GM23338 (cell line): ENCODE data around the gene NNT. TPM values are rescaled to one million over a fixed set of nuclear protein-coding genes. Genes with fewer than 3 reads are reported as not detected.

Source experiments
- ATAC-seq: fragments of 200-7000 bp; cut with Tn5 transposase; 3 replicates; pipeline ENCODE4 v1.9.1; 2020
- DNase-seq: peaks from one replicate; pipeline ENCODE4 v3.0.0-alpha.2; 2015; ENCODE audit warnings: low spot score
- H2AFZ ChIP-seq: fragments of 200-600 bp; sonication (generic); 2 replicates; pipeline ENCODE4 v1.8.0; 2016; ENCODE audit warnings: antibody characterized with exemption, mild to moderate bottlenecking, moderate library complexity
- H3F3A ChIP-seq: fragments of 200-600 bp; sonication (generic); replicated peaks from 2 replicates; pipeline ENCODE4 v1.8.0; 2017; ENCODE audit warnings: antibody characterized with exemption, mixed run types, low read depth
- H3K27ac ChIP-seq: fragments of 200-600 bp; sonication (generic); 2 replicates; pipeline ENCODE4 v1.6.1; 2016; ENCODE audit warnings: low read depth
- H3K27me3 ChIP-seq: fragments of 200-600 bp; sonication (generic); 2 replicates; pipeline ENCODE4 v1.8.0; 2016; ENCODE audit warnings: mild to moderate bottlenecking, mixed run types, moderate library complexity; ENCODE audit not compliant: insufficient read depth
- H3K36me3 ChIP-seq: fragments of 200-600 bp; sonication (generic); 2 replicates; pipeline ENCODE4 v1.8.0; 2016; ENCODE audit warnings: mild to moderate bottlenecking; ENCODE audit not compliant: insufficient read depth
- H3K4me1 ChIP-seq: fragments of 200-600 bp; sonication (generic); 2 replicates; pipeline ENCODE4 v1.8.0; 2016; ENCODE audit warnings: mild to moderate bottlenecking, moderate library complexity; ENCODE audit not compliant: insufficient read depth
- H3K4me2 ChIP-seq: fragments of 200-600 bp; sonication (generic); 2 replicates; pipeline ENCODE4 v1.7.1; 2017; ENCODE audit warnings: mixed run types
- H3K4me3 ChIP-seq: fragments of 200-600 bp; sonication (generic); 2 replicates; pipeline ENCODE4 v1.6.1; 2016; ENCODE audit warnings: mixed run types
- H3K79me2 ChIP-seq: fragments of 200-600 bp; sonication (generic); replicated peaks from 2 replicates; pipeline ENCODE4 v1.8.0; 2017; ENCODE audit warnings: mild to moderate bottlenecking; ENCODE audit not compliant: insufficient read depth
- H3K9me2 ChIP-seq: fragments of 200-600 bp; sonication (generic); 2 replicates; pipeline ENCODE4 v1.8.0; 2017; ENCODE audit not compliant: insufficient read depth
- H4K20me1 ChIP-seq: fragments of 200-600 bp; sonication (generic); replicated peaks from 2 replicates; pipeline ENCODE4 v1.8.0; 2017; ENCODE audit warnings: mild to moderate bottlenecking; ENCODE audit not compliant: insufficient read depth
- H3K27ac Mint-ChIP-seq: 2 replicates; pipeline ENCODE4 v1.8.0; 2020; ENCODE audit warnings: inconsistent platforms, mild to moderate bottlenecking, moderate library complexity, mixed read lengths
- H3K27me3 Mint-ChIP-seq: 3 replicates; pipeline ENCODE4 v1.8.0; 2022; ENCODE audit warnings: low read depth, mild to moderate bottlenecking, moderate library complexity, mixed read lengths, inconsistent platforms; ENCODE audit not compliant: insufficient read depth, poor library complexity
- H3K36me3 Mint-ChIP-seq: 3 replicates; pipeline ENCODE4 v1.8.0; 2021; ENCODE audit warnings: low read depth, mild to moderate bottlenecking, inconsistent platforms, moderate library complexity, mixed read lengths
- H3K4me1 Mint-ChIP-seq: 3 replicates; pipeline ENCODE4 v1.8.0; 2020; ENCODE audit warnings: mild to moderate bottlenecking, inconsistent platforms, mixed read lengths
- H3K4me3 Mint-ChIP-seq: 3 replicates; pipeline ENCODE4 v1.8.0; 2021; ENCODE audit warnings: moderate library complexity, mild to moderate bottlenecking, inconsistent platforms, mixed read lengths
- H3K9me3 Mint-ChIP-seq: 3 replicates; pipeline ENCODE4 v1.8.0; 2020; ENCODE audit warnings: moderate library complexity, mild to moderate bottlenecking, inconsistent platforms, mixed read lengths
- CREB1 ChIP-seq: fragments of 250-450 bp; sonication (Bioruptor Pico); IDR thresholded peaks from 2 replicates; pipeline ENCODE4 v1.5.0; 2020; ENCODE audit warnings: low read depth, mild to moderate bottlenecking, moderate library complexity
- CTCF ChIP-seq, 2 experiments: fragments of 200-600 bp in 1 of 2; sonication (generic) in 1 of 2; conservative IDR thresholded peaks; 2 replicates each; pipeline versions ENCODE4 v1.5.1 to v1.6.1; 2016 to 2017; ENCODE audit warnings: antibody characterized with exemption in 2 of 2, low read depth in 2 of 2, mild to moderate bottlenecking in 2 of 2, moderate library complexity in 1 of 2
- ETS1 ChIP-seq: IDR thresholded peaks from 2 replicates; pipeline ENCODE4 v1.6.1; 2016; ENCODE audit warnings: antibody characterized with exemption
- EZH2 ChIP-seq: fragments of 200-600 bp; sonication (generic); IDR thresholded peaks from one replicate; pipeline ENCODE4 v1.8.0; 2017; ENCODE audit warnings: antibody characterized with exemption, mild to moderate bottlenecking, low read depth; ENCODE audit not compliant: unreplicated experiment
- JUNB ChIP-seq: IDR thresholded peaks from one replicate; pipeline ENCODE4 v1.6.1; 2016; ENCODE audit warnings: antibody characterized with exemption; ENCODE audit not compliant: unreplicated experiment
- POLR2AphosphoS5 ChIP-seq: IDR thresholded peaks from 2 replicates; pipeline ENCODE4 v1.6.1; 2016; ENCODE audit warnings: antibody characterized with exemption, low read depth
- REST ChIP-seq: IDR thresholded peaks from one replicate; pipeline ENCODE4 v1.6.1; 2018; ENCODE audit warnings: antibody characterized with exemption; ENCODE audit not compliant: unreplicated experiment
- polyA plus RNA-seq: library from polyadenylated mRNA; unstranded; fragments of >200 nt; fragmentation: Nextera tagmentation; extraction: Ambion mirVana; gene quantifications from 2 replicates; pipeline ENCODE4 v1.2.1, GENCODE V29; 2016
- total RNA-seq: library from RNA; depleted of rRNA; stranded (reverse); fragments of >200 nt; shearing (Covaris generic); gene quantifications from 2 replicates; pipeline ENCODE4 v1.2.3, GENCODE V29; 2014

The NNT gene
- total and polyA plus RNA-seq, 2 experiments from 2014 or later = 10.8 to 15.9 TPM

GRCh38 chr5:43582082-43583005 is 20.6 kb upstream of the NNT start:
- TF ChIP-seq CREB1 = no peak
- no peak for TF ChIP-seq REST
- TF ChIP-seq JUNB = no peak
- no peak for TF ChIP-seq ETS1
- no peak for TF ChIP-seq POLR2AphosphoS5
- no peak for TF ChIP-seq EZH2
- no peak for TF ChIP-seq CTCF (conservative IDR thresholded peaks at IDR 0.05; ENCODE audit: low read depth in 2 of 2)
- DNase-seq (no peak), ATAC-seq (no peak)
- Histone ChIP-seq H3K36me3 (no peaks in the 10 kb centered on the region; the same call in 1 of the 2 replicates), H3K27ac (no peak overlapping the region), H4K20me1 (no peaks in the 10 kb centered on the region), H3K4me1 (0 out of 2 replicates have a peak, but pooled peaks cover 5% of the 10 kb centered on the region), H3K9me2 (peaks cover 15% of the 10 kb centered on the region), H3F3A (no peaks in the 10 kb centered on the region), H3K4me3 (no peak overlapping the region), H2AFZ (no peak overlapping the region), H3K4me2 (no peak overlapping the region), H3K79me2 (no peaks in the 10 kb centered on the region), H3K27me3 (no peaks in the 10 kb centered on the region)
- H3K4me1 Mint-ChIP-seq = peaks cover 7% of the 10 kb centered on the region
- H3K27ac Mint-ChIP-seq = no peak overlapping the region
- no peak overlapping the region for H3K4me3 Mint-ChIP-seq
- H3K27me3 Mint-ChIP-seq = peaks cover 5% of the 10 kb centered on the region
- H3K9me3 Mint-ChIP-seq = peaks cover 26% of the 10 kb centered on the region
- peaks cover 31% of the 10 kb centered on the region for H3K36me3 Mint-ChIP-seq
